AG20443 (cell line): ENCODE data around the gene ZNRF2.

Source experiments
- DNase-seq: peaks from one replicate; pipeline ENCODE4 v3.0.0; 2012; ENCODE audit warnings: low spot score, mixed read lengths

Gene ZNRF2

GRCh38 chr7:30322271-30323005 is 38.0 kb downstream of the ZNRF2 start:
- DNase-seq, result peak; percentile 48

GRCh38 chr7:30323006-30323355 is 38.6 kb downstream of the ZNRF2 start:
- no peak for DNase-seq

DNA sequence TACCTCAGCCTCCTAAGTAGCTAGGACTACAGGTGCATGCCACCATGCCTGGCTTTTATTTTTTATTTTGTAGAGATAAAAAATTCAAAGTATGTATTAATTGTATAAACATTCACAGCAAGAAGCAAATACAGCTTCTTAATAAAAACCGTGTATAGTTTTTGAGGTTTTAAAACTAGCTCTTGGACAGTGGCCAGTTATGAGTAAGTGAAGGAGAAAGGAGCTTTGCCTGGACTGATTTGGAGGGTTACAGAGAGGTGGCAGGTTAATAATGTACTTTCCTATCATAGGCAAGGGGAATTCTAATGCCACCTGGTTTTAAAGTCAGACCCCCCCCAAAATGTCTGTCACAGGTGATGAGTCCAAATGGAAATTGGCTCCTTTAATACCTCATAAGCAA is 43.4 kb downstream of the ZNRF2 start:
- peak; percentile 29 for DNase-seq

DNA sequence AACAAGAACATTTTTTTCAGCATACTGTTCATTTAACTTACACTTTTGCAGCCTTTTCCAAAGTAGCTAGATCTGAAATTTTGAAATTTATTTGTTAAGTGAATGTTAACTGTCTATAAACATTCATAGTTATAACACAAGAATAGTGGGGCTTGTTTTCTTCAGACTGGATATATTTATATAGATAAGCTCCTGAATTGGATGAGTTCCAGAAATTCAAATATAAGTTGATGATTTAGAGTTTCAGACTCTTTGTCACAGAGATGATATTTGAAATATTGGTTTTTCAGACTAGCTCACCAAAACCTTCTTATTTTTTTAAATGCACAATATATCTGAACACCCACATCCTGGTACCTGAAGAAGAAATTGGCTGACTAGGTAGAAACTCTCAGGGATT is 44.0 kb downstream of the ZNRF2 start:
- no peak for DNase-seq

DNA sequence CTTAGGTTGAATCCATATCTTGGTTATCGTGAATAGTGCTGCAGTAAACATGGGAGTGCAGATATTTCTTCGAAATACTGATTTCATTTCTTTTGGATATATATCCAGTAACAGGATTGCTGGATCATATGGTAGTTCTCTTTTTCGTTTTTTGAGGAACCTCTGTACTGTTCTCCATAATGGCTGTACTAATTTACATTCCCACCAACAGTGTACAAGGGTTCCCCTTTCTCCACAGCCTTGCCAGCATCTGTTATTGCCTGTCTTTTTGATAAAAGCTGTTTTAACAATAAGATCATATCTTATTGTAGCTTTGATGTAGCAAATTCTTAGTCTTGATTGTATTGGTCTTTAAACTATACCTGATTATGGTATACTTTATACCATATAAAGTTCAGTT is 45.3 kb downstream of the ZNRF2 start:
- no peak for DNase-seq

DNA sequence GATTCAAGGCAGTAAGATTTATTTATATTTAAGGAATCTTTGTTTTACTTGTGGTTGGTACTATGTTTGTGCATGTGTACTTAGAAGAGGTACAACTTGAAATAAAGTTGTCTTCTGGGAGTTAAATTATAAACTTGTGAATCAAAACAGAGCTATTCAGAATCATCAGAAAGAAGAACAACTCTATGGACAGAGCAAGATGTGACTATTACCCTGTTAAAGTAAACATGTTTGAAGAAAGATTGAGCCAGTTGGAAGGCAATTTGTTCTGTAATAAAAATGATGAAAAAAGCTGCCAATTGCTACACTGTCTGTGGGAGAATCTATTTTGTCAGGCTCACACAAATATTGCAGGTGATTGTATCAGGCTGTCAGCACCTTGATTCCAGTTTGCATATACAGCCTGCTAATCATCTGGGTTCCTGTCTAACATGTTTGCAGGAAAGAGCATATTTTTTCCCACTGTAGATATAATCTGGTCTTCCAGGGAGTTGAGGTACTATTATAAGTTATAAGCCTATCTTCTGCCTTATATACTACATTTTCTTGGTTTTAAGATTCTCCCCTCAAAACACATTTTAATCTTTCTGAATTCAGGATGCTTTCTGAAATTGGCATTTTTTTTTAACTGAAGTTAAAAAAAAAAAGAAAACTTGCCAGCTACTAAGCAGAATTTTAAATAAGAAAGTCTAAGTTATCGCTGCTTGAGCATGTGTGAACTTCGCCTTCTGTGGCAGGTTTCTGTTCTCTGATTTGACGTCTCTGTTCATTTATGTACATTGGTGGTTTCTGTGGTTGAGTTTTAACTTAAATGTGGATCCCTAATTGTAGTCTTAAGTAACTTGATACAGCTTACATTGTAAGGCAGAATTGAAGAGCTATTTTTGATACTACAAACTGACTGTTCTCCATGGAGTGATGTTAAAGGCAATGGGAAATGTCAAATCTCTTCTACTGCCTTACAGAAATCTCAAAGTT is 46.0 kb downstream of the ZNRF2 start:
- DNase-seq, result no peak

- DNase-seq, result no peak
These were observed 46.9 kb downstream of the ZNRF2 start for GRCh38 chr7:30331338-30331737.

GRCh38 chr7:30332549-30332948 is 48.2 kb downstream of the ZNRF2 start:
- DNase-seq, result no peak

DNA sequence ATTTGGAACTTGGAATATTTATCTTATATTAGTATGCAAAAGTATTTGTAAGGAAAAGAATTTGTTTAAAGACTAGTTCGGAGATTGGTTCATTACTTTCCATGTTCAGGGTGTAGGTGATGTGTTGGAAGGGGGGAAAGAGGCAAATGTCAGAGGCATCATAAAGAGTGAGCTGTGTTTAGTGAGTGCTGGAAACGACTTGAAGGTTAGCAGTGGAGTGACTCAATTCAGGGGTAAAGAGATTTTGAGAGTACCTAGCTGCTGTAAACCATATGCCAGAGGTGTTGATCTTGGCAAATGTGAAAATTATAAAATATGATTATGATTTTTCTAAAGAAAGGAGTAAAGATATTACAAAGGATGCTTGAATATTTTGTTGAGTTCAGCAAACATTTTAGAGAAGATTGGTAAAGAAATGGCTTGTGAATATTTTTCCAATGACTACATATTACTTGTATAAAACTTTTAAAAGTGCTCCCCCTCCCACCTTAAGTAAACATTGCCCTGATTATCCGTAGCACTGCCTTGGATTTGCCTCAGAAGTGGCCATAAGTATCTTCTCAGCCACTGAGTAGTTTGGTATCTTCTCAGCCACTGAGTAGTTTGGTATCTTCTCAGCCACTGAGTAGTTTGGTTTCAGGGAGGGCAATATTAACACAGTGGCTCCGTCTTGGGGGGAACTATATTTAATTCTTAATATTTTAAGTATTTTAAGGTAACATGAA is 51.5 kb downstream of the ZNRF2 start:
- DNase-seq, result no peak

DNA sequence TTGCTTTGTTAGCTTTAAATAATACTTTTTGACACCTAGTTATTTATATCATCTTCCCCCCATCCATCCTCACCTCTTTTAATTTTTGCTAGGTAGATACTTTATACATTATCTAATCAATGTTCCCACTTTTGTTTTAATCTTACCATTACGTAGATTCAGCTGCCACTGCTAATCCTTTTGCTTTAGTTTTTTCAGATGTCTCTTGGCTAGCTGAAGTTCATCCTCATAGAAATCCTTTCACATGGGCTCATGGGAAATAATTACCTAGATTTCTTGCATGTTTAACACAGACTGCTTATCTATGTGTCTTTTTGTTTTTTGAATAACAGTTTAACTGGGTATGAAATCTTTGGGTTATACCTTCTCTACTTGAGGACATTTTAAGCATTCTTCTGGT is 60.1 kb downstream of the ZNRF2 start:
- DNase-seq, result no peak

- no peak for DNase-seq
These were observed 63.1 kb downstream of the ZNRF2 start for GRCh38 chr7:30347226-30348082.

DNA sequence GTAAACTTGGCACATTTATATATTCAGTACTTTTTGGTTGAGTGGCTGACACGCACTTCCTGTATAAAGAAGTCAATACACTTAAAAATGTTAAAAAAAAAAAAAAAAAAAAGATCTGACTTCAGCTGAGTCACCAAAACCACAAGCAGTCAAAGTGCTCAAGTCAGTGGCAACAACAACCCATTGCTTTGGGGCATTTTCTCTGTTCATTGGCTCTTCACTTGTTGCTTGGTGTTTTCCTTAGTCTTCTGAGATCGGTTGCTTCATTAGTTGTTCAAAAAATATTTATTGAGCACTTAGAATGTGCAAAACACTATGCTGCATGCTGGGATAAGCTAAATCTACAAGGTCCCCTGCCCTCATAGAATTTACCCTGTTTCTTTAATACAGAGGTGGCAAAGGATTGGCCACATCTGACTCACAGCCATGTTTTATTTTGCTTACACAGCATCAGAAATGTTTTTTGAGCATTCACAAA is 63.7 kb downstream of the ZNRF2 start:
- DNase-seq, result peak; percentile 75

DNA sequence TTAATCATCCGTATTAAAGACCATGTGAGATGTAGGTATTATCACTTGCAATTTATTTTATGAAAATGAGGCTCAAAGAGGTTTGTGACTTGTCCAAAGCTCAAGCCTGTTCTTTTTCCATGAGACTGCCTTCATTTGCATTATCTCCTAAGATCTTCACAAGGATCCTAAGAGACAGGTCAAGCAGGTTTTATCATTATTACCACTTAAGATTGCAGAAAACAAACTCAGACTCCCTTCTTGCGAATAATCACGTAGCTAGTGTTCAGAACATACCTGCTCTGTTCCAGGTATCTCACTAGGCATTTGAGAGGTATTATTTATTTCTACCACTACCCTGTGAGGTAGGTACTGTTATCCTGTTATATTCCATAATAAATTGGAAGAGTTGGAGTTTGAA is 64.8 kb downstream of the ZNRF2 start:
- DNase-seq, result no peak

DNA sequence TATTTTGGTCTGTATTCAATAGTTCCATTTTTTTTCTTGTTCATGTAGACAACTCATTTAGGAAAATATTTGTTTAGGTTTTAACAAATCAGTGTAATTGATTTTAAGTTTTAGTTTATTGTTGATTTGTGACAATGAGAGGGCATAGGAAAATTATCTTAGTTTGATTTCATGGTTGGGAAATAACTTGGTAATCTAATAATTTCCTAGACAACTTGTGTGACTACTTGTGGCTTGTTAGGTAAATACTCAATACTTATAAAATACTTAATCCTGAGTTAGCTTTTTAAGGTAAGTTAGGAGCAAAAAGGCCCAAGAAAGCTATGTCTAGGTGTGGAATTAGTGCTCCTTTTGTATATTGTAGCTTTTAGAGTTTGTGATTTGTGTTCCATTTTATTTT is 65.4 kb downstream of the ZNRF2 start:
- DNase-seq, result no peak

DNA sequence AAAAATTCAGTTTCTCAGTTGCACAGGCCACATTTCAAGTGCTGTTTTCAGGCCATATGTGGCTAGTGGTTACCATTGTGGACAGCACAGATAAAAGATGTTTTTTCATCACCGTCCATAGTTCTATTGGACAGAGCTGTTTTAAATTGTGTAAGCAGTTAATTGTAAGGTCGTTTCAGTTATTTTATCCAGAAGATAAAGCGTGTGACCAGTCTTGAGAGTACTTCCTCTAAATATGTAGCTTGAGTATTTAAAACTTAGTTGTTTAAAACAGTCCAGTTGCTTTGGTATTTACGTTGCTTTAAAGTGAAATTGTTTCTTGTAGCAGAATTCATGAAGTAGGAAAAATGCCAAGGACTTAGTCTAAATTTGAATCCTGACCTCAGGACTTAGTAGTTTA is 66.9 kb downstream of the ZNRF2 start:
- DNase-seq, result no peak

- DNase-seq, result no peak
These were observed 67.3 kb downstream of the ZNRF2 start for GRCh38 chr7:30351724-30352123.

DNA sequence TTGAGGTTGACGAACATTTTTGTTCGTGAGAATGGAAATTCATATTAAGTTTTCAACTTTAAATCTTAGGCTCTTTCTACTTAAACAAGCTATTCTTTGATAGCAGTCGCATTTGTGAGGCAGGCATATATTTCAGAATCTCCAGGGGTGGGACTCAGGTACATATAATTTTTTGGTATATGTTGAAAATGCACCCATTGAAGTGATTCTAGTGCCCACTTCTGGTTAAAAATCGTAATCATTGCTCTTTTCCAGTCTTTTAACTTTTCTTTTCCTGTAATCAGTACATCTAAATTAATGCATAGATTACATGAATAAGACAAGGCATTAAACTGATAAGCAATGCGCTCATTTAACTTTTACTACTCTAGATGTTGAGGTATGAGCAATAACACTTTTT is 67.8 kb downstream of the ZNRF2 start:
- no peak for DNase-seq

- DNase-seq, result no peak
These were observed 69.1 kb downstream of the ZNRF2 start for GRCh38 chr7:30353532-30353931.

DNA sequence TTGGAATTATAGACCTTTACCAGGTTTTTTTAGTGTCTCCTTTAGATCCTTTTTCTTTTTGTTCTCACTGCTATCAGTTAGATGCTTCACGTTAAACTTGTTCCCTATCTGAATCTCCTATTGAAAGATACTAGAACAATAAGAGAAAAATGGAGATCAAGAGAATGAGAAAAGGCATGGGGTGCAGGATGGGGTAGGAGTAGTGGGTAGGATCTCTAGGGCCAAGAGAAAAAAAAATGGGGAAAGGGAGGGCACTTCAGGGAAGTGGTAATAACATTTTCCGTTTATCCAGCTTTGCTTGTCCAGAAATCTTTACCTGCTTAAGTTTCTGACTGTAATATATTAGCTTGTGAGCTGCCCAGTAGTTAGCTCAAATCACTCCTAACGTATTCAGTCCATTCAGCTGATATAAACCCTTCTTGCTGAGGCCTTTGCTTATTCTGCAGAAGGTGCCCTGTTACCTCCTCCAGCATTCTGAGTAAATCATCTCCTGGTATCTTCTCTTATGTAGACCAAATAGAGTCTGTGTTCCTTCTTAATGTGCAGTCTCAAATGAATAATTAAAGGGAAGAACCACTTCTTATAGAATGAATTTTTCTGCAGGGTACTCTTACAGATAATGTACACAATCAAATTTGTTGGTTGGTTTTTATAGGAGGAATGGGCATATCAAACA is 69.7 kb downstream of the ZNRF2 start:
- DNase-seq, result no peak

- no peak for DNase-seq
These were observed 70.4 kb downstream of the ZNRF2 start for GRCh38 chr7:30354791-30355190.

DNA sequence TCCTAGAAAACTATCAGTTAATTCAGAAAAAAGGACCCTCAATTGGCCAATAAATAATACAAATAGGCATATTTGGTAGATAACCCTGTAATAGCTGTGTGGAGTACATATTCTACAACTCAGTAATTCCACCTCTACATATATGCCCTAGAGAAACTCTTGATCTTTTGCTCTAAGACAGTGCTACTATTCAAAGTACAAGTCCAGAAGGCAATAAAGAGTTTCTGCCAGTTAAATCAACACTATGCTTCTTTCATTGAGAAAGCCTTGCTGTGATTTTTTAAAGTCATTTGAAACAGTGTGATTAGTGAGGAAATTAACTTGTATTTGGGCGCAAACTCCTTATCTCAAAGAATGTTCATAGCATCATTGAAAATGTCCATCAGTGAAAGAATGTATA is 75.6 kb downstream of the ZNRF2 start:
- DNase-seq, result no peak
